Mesothelial cell of epicardium (in vitro differentiated cells): ENCODE data around the gene HDAC4. TPM values are rescaled to one million over a fixed set of nuclear protein-coding genes. Genes with fewer than 3 reads are reported as not detected.

Experiments used
- DNase-seq, 2 experiments: peaks; one replicate each; pipeline ENCODE4 v3.0.0; 2021; ENCODE audit warnings: low spot score in 2 of 2; ENCODE audit not compliant: unreplicated experiment in 2 of 2
- H3K27ac Mint-ChIP-seq: 2 replicates; pipeline ENCODE4 v1.8.0; 2021; ENCODE audit warnings: mixed read lengths
- H3K27me3 Mint-ChIP-seq: 2 replicates; pipeline ENCODE4 v1.8.0; 2021; ENCODE audit warnings: low read depth, mixed read lengths
- H3K36me3 Mint-ChIP-seq: 2 replicates; pipeline ENCODE4 v1.8.0; 2021; ENCODE audit warnings: mixed read lengths
- H3K4me1 Mint-ChIP-seq: 2 replicates; pipeline ENCODE4 v1.8.0; 2021; ENCODE audit warnings: mixed read lengths
- H3K4me3 Mint-ChIP-seq: 2 replicates; pipeline ENCODE4 v1.8.0; 2021; ENCODE audit warnings: mild to moderate bottlenecking, moderate library complexity, mixed read lengths
- H3K9me3 Mint-ChIP-seq: 2 replicates; pipeline ENCODE4 v1.8.0; 2021; ENCODE audit warnings: mixed read lengths
- total RNA-seq: library from RNA; stranded (reverse); gene quantifications from 3 replicates; pipeline ENCODE4 v1.2.1, GENCODE V29; 2021
- TF ChIP-seq, protein P1 (sequence below): fragments of 200-600 bp; sonication (generic); IDR thresholded peaks from one replicate; pipeline ENCODE4 v1.5.0; 2021; ENCODE audit warnings: antibody characterized with exemption; ENCODE audit not compliant: unreplicated experiment

Gene HDAC4
- total RNA-seq, 1 donor from 2014 or later: 59.2 TPM

DNA sequence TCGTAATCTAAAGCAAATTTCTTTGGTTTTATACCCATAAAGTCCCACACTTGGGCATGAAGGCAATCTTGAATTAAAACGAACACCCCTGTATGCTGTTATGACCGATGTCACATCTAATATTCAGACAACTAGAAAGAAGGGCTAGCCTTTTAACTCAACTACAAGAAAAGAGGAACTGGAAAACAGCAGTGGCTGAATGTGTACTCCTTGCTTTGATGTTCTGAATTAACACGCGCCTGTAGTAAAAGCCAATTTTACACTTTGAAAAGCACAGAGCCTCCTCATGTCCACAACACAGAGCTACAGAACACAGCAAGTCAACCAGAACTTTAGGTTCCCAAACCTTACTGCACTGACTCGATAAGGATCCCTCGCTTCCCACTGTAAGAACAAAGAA is 147.6 kb downstream of the HDAC4 start:
- TF ChIP-seq, protein P1, sequence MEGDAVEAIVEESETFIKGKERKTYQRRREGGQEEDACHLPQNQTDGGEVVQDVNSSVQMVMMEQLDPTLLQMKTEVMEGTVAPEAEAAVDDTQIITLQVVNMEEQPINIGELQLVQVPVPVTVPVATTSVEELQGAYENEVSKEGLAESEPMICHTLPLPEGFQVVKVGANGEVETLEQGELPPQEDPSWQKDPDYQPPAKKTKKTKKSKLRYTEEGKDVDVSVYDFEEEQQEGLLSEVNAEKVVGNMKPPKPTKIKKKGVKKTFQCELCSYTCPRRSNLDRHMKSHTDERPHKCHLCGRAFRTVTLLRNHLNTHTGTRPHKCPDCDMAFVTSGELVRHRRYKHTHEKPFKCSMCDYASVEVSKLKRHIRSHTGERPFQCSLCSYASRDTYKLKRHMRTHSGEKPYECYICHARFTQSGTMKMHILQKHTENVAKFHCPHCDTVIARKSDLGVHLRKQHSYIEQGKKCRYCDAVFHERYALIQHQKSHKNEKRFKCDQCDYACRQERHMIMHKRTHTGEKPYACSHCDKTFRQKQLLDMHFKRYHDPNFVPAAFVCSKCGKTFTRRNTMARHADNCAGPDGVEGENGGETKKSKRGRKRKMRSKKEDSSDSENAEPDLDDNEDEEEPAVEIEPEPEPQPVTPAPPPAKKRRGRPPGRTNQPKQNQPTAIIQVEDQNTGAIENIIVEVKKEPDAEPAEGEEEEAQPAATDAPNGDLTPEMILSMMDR: no peak
- Mint-ChIP-seq H3K36me3 (peaks cover 12% of the 10 kb centered on the region), H3K27ac (no peak overlapping the region), H3K4me3 (no peak overlapping the region), H3K4me1 (peaks cover 9% of the 10 kb centered on the region), H3K27me3 (no peaks in the 10 kb centered on the region), H3K9me3 (peaks cover 13% of the 10 kb centered on the region)
- DNase-seq: no peak

DNA sequence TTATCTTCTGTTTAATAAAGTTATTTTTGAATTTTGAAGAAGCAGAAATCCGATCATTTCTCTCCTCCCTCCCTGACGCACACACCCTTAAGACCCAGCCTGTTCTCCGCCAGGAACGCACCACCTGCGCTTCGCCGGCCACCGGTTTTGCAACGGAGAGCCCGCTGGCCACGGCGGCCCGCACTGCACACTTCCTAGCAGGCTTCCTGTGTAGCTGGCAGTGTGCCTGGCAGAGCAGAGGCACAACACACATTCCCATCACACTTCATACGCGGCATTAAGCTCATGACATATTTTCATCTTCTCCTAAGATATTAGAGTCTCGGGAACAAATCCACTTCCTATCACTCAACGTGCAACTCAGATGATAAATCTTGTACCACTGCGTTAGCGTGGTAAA is 148.0 kb downstream of the HDAC4 start:
- H3K36me3 Mint-ChIP-seq: peaks cover 8% of the 10 kb centered on the region
- TF ChIP-seq, protein P1: no peak
- DNase-seq: no peak
- H3K9me3 Mint-ChIP-seq: peaks cover 9% of the 10 kb centered on the region
- peaks cover 9% of the 10 kb centered on the region for H3K4me1 Mint-ChIP-seq
- H3K4me3 Mint-ChIP-seq: no peak overlapping the region
- H3K27me3 Mint-ChIP-seq: no peaks in the 10 kb centered on the region
- H3K27ac Mint-ChIP-seq: no peak overlapping the region

DNA sequence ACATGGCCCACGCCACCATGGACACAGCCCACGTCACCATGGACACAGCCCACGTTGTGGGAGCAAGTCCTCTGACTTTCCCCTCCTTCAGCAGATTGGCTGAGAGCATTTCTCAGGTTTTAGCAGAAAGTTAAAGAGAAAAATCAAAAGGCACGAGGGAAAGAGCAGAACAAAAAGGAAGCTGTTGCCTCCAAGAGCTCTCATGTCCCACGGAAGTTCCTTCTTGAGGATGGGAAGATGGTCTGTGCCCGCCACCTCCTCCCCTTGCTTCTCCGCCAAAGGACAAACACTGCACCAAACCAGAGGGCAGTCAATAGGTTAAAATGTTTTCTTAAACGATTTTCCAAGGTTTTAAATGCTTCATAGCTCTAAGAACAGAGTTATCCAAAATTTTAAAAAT is 148.4 kb downstream of the HDAC4 start:
- peaks cover 5% of the 10 kb centered on the region for H3K9me3 Mint-ChIP-seq
- peaks cover 3% of the 10 kb centered on the region for H3K36me3 Mint-ChIP-seq
- no peak for DNase-seq
- TF ChIP-seq, protein P1: no peak
- no peaks in the 10 kb centered on the region for H3K27me3 Mint-ChIP-seq
- no peak overlapping the region for H3K4me3 Mint-ChIP-seq
- peaks cover 9% of the 10 kb centered on the region for H3K4me1 Mint-ChIP-seq
- H3K27ac Mint-ChIP-seq: no peak overlapping the region

DNA sequence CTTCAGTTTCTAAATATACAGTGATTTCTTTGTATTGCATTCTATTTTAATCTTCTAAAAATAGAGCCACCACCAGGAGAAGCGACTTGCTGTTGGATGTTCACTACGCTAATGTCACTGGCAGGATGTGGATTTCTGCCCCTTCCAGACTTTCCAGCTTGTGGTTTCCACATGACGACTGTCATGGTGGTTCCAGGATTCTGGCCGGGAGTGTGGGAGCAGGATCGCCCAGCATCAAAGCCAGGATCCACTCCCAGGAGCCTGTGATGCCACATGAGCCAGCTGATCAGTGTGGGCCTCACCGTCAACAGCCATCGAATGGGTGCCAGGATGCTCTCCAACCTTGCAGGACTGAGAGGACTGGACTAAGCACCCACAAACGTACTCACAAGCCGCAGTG is 148.8 kb downstream of the HDAC4 start:
- TF ChIP-seq, protein P1: no peak
- Mint-ChIP-seq H3K4me1 (peaks cover 9% of the 10 kb centered on the region), H3K27ac (no peak overlapping the region), H3K9me3 (peaks cover under 1% of the 10 kb centered on the region), H3K27me3 (no peaks in the 10 kb centered on the region), H3K36me3 (no peaks in the 10 kb centered on the region), H3K4me3 (no peak overlapping the region)
- DNase-seq: no peak

DNA sequence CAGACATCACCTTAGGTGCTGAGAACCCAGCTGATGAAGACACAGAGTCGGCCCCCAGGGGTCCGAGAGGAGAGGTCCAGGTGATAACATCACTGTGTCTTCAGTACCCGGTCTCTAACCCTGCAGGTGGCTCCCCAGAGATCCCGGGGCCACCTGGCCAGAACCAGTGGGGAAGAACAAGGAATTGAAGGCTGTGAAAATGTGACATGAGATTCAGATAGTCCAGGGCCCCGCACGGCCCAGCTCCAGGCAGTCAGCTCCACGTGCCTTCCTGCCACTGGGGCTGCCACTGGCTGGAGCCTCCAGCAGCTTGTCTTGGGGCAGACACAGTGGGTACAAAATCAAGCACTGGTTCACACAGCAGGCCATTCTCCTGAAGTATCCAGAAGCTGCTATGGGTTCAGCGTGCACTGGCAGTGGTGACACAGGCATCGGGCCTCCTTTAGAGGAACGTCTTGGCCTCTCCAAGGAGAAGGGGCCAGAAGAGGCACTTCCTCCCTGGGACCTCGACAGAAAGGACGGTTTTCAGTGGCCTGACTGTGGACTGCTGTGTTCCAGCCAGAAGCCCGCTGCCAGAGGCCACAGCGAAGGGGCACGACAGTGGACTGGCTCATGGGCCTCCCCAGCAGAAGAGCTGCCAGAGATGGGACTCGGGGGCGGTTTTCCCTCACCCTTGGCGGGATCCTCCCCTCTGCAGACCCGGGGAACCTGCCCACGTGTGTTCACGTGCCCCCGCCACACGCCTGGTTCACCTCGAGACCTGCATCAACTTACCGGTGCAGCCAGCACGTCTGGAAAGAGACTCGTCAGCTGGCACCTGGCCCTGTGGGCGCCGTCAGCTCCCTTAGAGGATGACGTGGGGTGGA is 150.4 kb downstream of the HDAC4 start:
- H3K9me3 Mint-ChIP-seq: no peaks in the 10 kb centered on the region
- DNase-seq: no peak
- no peak overlapping the region for H3K4me3 Mint-ChIP-seq
- H3K36me3 Mint-ChIP-seq: no peaks in the 10 kb centered on the region
- H3K27ac Mint-ChIP-seq: peak overlapping the region; percentile 73
- TF ChIP-seq, protein P1: no peak
- peaks cover 21% of the 10 kb centered on the region for H3K4me1 Mint-ChIP-seq
- H3K27me3 Mint-ChIP-seq: no peaks in the 10 kb centered on the region
